Adrenal gland (tissue), 5 donors: ENCODE measurements around the gene ABCC6.
"Not testable (repeated sequence)": the region's sequence is repeated elsewhere in the genome, so short reads cannot be mapped to it uniquely, and the experiment has no call there.

ENCODE experiments used
- POLR2A ChIP-seq, 2 donors: fragments of 450-650 bp; IDR thresholded peaks; one replicate each; pipeline ENCODE4 v1.6.1; 2017; ENCODE audit warnings: antibody characterized with exemption in 2 of 2, mild to moderate bottlenecking in 2 of 2, moderate library complexity in 1 of 2
- TF ChIP-seq, protein P1 (sequence below), 6 experiments: fragments of 450-650 bp in 4 of 6; fragments of 200-600 bp in 2 of 6; sonication (generic) in 1 of 6; IDR thresholded peaks; 1 replicate in 5 of 6; 2 replicates in 1 of 6; pipeline versions ENCODE4 v1.5.1 to v1.8.0; 2016 to 2021; ENCODE audit warnings: antibody characterized with exemption in 6 of 6, mild to moderate bottlenecking in 2 of 6, moderate library complexity in 1 of 6
- donor health status: DM: no; HTN: no; CAD: no.

DNA sequence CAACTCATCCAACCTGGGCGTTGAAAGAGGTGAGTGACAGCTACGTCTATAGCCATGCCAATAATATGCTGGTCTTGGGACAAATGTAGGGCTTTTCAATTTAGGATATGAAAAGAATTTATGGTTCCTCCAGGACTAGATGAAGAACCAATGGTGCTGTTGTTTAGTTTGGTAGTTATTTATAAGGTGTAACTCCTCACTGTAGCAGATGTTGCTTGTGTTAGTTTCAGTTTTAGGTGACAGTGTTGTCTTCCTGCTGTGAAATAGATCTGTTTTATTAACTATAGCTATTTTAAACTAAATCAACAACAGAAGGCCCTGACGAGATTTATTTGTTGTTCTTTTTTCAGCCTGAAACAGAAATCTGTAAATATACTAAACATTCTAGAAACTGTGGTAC, 24.1 kb upstream of the ABCC6 start:
- not testable (repeated sequence) for TF ChIP-seq POLR2A (IDR thresholded peaks at IDR 0.05)
- TF ChIP-seq, protein P1, sequence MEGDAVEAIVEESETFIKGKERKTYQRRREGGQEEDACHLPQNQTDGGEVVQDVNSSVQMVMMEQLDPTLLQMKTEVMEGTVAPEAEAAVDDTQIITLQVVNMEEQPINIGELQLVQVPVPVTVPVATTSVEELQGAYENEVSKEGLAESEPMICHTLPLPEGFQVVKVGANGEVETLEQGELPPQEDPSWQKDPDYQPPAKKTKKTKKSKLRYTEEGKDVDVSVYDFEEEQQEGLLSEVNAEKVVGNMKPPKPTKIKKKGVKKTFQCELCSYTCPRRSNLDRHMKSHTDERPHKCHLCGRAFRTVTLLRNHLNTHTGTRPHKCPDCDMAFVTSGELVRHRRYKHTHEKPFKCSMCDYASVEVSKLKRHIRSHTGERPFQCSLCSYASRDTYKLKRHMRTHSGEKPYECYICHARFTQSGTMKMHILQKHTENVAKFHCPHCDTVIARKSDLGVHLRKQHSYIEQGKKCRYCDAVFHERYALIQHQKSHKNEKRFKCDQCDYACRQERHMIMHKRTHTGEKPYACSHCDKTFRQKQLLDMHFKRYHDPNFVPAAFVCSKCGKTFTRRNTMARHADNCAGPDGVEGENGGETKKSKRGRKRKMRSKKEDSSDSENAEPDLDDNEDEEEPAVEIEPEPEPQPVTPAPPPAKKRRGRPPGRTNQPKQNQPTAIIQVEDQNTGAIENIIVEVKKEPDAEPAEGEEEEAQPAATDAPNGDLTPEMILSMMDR (IDR thresholded peaks at IDR 0.05), result not testable (repeated sequence)
